PC-3 (cell line): ENCODE data around the gene FLG2. TPM values are rescaled to one million over a fixed set of nuclear protein-coding genes. Genes with fewer than 3 reads are reported as not detected.

Source experiments
- ATAC-seq: fragments of 200-7000 bp; cut with Tn5 transposase; 2 replicates; pipeline ENCODE4 v1.9.1; 2020; ENCODE audit warnings: mild to moderate bottlenecking, moderate library complexity
- Bru-seq: library from RNA; stranded (reverse); fragments of 400-500 nt; gene quantifications from one replicate; lab custom pipeline; 2021; lab: Mats Ljungman, UMichigan
- BruChase-seq, 2 experiments: library from RNA; stranded (reverse); fragments of 400-500 nt; gene quantifications; one replicate each; lab custom pipeline; 2021; lab: Mats Ljungman, UMichigan
- BruUV-seq: library from RNA; stranded (reverse); fragments of 400-500 nt; replicated peaks from 2 replicates; lab custom pipeline; 2021; lab: Mats Ljungman, UMichigan
- CTCF ChIA-PET: fragments of 300-600 bp; sonication (Branson Sonifier 250); formaldehyde crosslinking; loops from one replicate; lab custom pipeline; 2022; ENCODE audit warnings: antibody characterized with exemption; lab: Charles Lee
- POLR2A ChIA-PET: fragments of 300-600 bp; sonication (Branson Sonifier 250); formaldehyde crosslinking; loops from one replicate; lab custom pipeline; 2022; ENCODE audit warnings: antibody characterized with exemption; ENCODE audit not compliant: unreplicated experiment; lab: Charles Lee
- DNase-seq: peaks from one replicate; pipeline ENCODE4 v3.0.0-alpha.2; 2015
- H2AFZ ChIP-seq: fragments of 300-600 bp; sonication (generic); 2 replicates; pipeline ENCODE4 v1.6.0; 2016; ENCODE audit warnings: antibody characterized with exemption, low read length
- H3F3A ChIP-seq: fragments of 300-600 bp; sonication (generic); one replicate; pipeline ENCODE4 v1.6.0; 2017; ENCODE audit warnings: antibody characterized with exemption, low read length, control low read depth, mild to moderate bottlenecking; ENCODE audit not compliant: unreplicated experiment
- H3K27ac ChIP-seq: fragments of 300-600 bp; sonication (generic); 2 replicates; pipeline ENCODE4 v1.5.1; 2016; ENCODE audit warnings: mild to moderate bottlenecking, low read length
- H3K27me3 ChIP-seq: fragments of 300-600 bp; sonication (generic); 2 replicates; pipeline ENCODE4 v1.6.1; 2016; ENCODE audit warnings: low read length, mixed read lengths
- H3K36me3 ChIP-seq: fragments of 300-600 bp; sonication (generic); 2 replicates; pipeline ENCODE4 v1.6.1; 2016; ENCODE audit warnings: low read depth, mixed run types, low read length, mixed read lengths
- H3K4me1 ChIP-seq: fragments of 300-600 bp; sonication (generic); 2 replicates; pipeline ENCODE4 v1.5.1; 2016; ENCODE audit warnings: low read length; ENCODE audit not compliant: insufficient read depth
- H3K4me2 ChIP-seq: fragments of 300-600 bp; sonication (generic); 2 replicates; pipeline ENCODE4 v1.6.0; 2016; ENCODE audit warnings: low read length
- H3K4me3 ChIP-seq: fragments of 300-600 bp; sonication (generic); 2 replicates; pipeline ENCODE4 v1.5.1; 2016; ENCODE audit warnings: mild to moderate bottlenecking, low read length, mixed read lengths
- H3K79me2 ChIP-seq: fragments of 300-600 bp; sonication (generic); 2 replicates; pipeline ENCODE4 v1.6.1; 2017; ENCODE audit warnings: low read length, mixed read lengths
- H3K9ac ChIP-seq: fragments of 300-600 bp; sonication (generic); 2 replicates; pipeline ENCODE4 v1.6.0; 2016; ENCODE audit warnings: mild to moderate bottlenecking, low read length
- H3K9me2 ChIP-seq: fragments of 300-600 bp; sonication (generic); replicated peaks from 2 replicates; pipeline ENCODE4 v1.6.1; 2016; ENCODE audit warnings: mixed run types, low read length, mixed read lengths
- H3K9me3 ChIP-seq: fragments of 300-600 bp; sonication (generic); 2 replicates; pipeline ENCODE4 v1.6.1; 2016; ENCODE audit warnings: low read length, mixed read lengths
- H4K20me1 ChIP-seq: fragments of 300-600 bp; sonication (generic); 2 replicates; pipeline ENCODE4 v1.6.1; 2016; ENCODE audit warnings: low read length, mixed read lengths
- EZH2 ChIP-seq: fragments of 300-600 bp; sonication (generic); IDR thresholded peaks from one replicate; pipeline ENCODE4 v1.6.1; 2017; ENCODE audit warnings: antibody characterized with exemption, mild to moderate bottlenecking, low read length; ENCODE audit not compliant: unreplicated experiment
- EZH2phosphoT487 ChIP-seq: fragments of 300-600 bp; sonication (generic); IDR thresholded peaks from 2 replicates; pipeline ENCODE4 v1.6.1; 2018; ENCODE audit warnings: mild to moderate bottlenecking, antibody characterized with exemption, low read length, borderline replicate concordance
- intact Hi-C: fragments of 100-400 bp; cut with micrococcal nuclease; formaldehyde crosslinking; loops from 2 replicates; pipeline ENCODE4 v1.9.0; 2023
- long read RNA-seq: library from polyadenylated mRNA; unstranded; transcript quantifications from one replicate; pipeline ENCODE4 v2.0.0, GENCODE V29; 2021; ENCODE audit not compliant: unreplicated experiment
- total RNA-seq: library from RNA; depleted of rRNA; stranded (reverse); fragments of >200 nt; gene quantifications from 2 replicates; pipeline ENCODE4 v1.2.3, GENCODE V29; 2014; rRNA removed
- TF ChIP-seq, protein P1 (sequence below): fragments of 300-600 bp; sonication (generic); conservative IDR thresholded peaks from 2 replicates; pipeline ENCODE4 v1.5.1; 2017; ENCODE audit warnings: antibody characterized with exemption, low read depth, mild to moderate bottlenecking, low read length

FLG2 gene
- total RNA-seq (not detected in 2 replicates), Bru-seq, nascent RNA (not detected), BruChase-seq, experiment 1, labeled RNA remaining after a 6-hour chase (not detected), BruChase-seq, experiment 2, labeled RNA remaining after a 2-hour chase (not detected)
- long read RNA-seq: 0 reads

GRCh38 chr1:152359906-152360305, at the start of gene FLG2:
Gene FLG2, minus strand, starts transcription at chr1:152360006. Its CDS starts 1,122 bp downstream, at chr1:152358884.
- no peaks in the 10 kb centered on the region for H3K9me2 ChIP-seq
- H3K9ac ChIP-seq: no peak within 1 kb of the TSS
- no peaks in the 10 kb centered on the region for H3K79me2 ChIP-seq
- no peaks in the 10 kb centered on the region for H3F3A ChIP-seq
- ATAC-seq: no peak
- BruUV-seq: no TSS peak
- H3K9me3 ChIP-seq: no peaks in the 10 kb centered on the region
- POLR2A ChIA-PET: no interaction called here
- no peaks in the 10 kb centered on the region for H3K36me3 ChIP-seq
- TF ChIP-seq EZH2phosphoT487: no peak
- TF ChIP-seq EZH2: no peak
- TF ChIP-seq, protein P1, sequence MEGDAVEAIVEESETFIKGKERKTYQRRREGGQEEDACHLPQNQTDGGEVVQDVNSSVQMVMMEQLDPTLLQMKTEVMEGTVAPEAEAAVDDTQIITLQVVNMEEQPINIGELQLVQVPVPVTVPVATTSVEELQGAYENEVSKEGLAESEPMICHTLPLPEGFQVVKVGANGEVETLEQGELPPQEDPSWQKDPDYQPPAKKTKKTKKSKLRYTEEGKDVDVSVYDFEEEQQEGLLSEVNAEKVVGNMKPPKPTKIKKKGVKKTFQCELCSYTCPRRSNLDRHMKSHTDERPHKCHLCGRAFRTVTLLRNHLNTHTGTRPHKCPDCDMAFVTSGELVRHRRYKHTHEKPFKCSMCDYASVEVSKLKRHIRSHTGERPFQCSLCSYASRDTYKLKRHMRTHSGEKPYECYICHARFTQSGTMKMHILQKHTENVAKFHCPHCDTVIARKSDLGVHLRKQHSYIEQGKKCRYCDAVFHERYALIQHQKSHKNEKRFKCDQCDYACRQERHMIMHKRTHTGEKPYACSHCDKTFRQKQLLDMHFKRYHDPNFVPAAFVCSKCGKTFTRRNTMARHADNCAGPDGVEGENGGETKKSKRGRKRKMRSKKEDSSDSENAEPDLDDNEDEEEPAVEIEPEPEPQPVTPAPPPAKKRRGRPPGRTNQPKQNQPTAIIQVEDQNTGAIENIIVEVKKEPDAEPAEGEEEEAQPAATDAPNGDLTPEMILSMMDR: no peak
- intact Hi-C loops: no loop called here
- no peak within 1 kb of the TSS for H3K4me3 ChIP-seq
- no peak for DNase-seq
- CTCF ChIA-PET: no interaction called here
- no peak within 1 kb of the TSS for H2AFZ ChIP-seq
- no peak within 1 kb of the TSS for H3K27ac ChIP-seq
- no peak within 1 kb of the TSS for H3K4me2 ChIP-seq
- no peaks in the 10 kb centered on the region for H3K4me1 ChIP-seq
- H3K27me3 ChIP-seq: no peaks in the 10 kb centered on the region
- no peaks in the 10 kb centered on the region for H4K20me1 ChIP-seq

GRCh38 chr1:152408664-152409063, 48.9 kb upstream of the FLG2 start:
- no peaks in the 10 kb centered on the region for H3F3A ChIP-seq
- no peak for TF ChIP-seq EZH2phosphoT487
- H3K36me3 ChIP-seq: no peaks in the 10 kb centered on the region
- ATAC-seq (no peak), DNase-seq (no peak)
- no TSS peak for BruUV-seq
- H3K4me3 ChIP-seq: no peak overlapping the region
- peaks cover 61% of the 10 kb centered on the region for H3K27me3 ChIP-seq
- no peaks in the 10 kb centered on the region for H3K79me2 ChIP-seq
- no peak overlapping the region for H2AFZ ChIP-seq
- CTCF ChIA-PET: no interaction called here
- no peak overlapping the region for H3K9ac ChIP-seq
- intact Hi-C loops: no loop called here
- H3K4me2 ChIP-seq: no peak overlapping the region
- H3K4me1 ChIP-seq: no peaks in the 10 kb centered on the region
- no peak overlapping the region for H3K27ac ChIP-seq
- no peaks in the 10 kb centered on the region for H4K20me1 ChIP-seq
- POLR2A ChIA-PET: no interaction called here
- no peaks in the 10 kb centered on the region for H3K9me2 ChIP-seq
- H3K9me3 ChIP-seq: no peaks in the 10 kb centered on the region

DNA sequence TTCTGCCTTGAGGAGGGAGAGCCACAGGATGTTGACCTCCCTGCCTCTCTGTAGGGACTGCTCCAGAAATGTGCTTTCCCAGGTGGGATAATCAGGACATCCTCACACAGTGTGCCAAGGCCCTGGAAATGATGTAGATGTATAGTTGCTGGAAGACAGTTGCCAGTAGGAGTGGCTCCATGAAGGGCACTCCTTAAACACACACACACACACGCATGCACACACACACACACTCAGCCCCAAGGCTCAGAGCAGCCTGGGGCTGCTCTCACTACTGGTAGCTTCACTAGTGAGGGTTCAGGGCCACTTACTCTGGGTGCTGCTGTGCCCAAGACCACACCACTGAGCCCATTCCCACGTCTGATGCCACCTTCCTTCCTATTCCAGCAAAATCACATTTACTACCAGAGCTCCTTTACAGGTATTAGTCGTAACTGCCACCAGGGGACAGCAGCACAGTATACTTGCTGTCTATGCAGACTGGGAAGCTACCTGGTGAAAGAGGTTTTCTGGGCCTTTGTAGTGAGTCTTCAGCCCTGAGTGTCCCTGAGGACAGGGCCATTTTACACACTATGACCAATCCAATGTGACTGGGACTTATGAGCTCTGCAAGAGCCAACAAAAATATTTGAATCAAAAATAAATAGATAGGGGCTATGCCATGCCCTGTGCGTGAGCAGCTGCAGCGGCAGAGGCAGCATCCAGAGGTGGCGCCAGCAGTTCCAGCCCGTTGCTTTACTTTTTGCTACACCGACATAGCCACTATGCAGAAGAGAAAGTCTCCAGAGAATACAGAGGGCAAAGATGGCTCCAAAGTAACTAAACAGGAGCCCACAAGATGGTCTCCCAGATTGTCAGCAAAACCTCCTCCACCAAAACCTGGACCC, 39.2 kb upstream of the FLG2 start:
- ATAC-seq: peak; percentile 86
- Histone ChIP-seq H3K9me2 (no peaks in the 10 kb centered on the region), H3K79me2 (no peaks in the 10 kb centered on the region), H3F3A (no peaks in the 10 kb centered on the region), H3K4me1 (no peaks in the 10 kb centered on the region), H4K20me1 (no peaks in the 10 kb centered on the region), H3K27ac (no peak overlapping the region), H3K4me2 (no peak overlapping the region), H3K9ac (no peak overlapping the region), H3K36me3 (no peaks in the 10 kb centered on the region), H3K4me3 (no peak overlapping the region), H2AFZ (no peak overlapping the region), H3K27me3 (peaks cover 12% of the 10 kb centered on the region; the same call in 1 of the 2 replicates), H3K9me3 (no peaks in the 10 kb centered on the region)
- TF ChIP-seq, protein P1: peak; percentile 64
- TF ChIP-seq EZH2phosphoT487: no peak
- intact Hi-C loops: loop anchor here (1.0 kb wide), 2 partner anchors 42 to 59 kb away; no protein-coding TSS in a partner anchor
- DNase-seq: peak; percentile 54
- BruUV-seq: no TSS peak
- CTCF ChIA-PET: interaction anchor here (0.6 to 1.5 kb wide), 4 partner anchors 27 to 212 kb away, joined by 3 to 32 read pairs (median 11); no protein-coding TSS in a partner anchor
- POLR2A ChIA-PET: no interaction called here
